Measurements from ENCODE around the gene NRG4. TPM values are rescaled to one million over a fixed set of nuclear protein-coding genes. Genes with fewer than 3 reads are reported as not detected.
"Not testable (repeated sequence)": the region's sequence is repeated elsewhere in the genome, so short reads cannot be mapped to it uniquely, and the experiment has no call there.

Gene NRG4
- polyA plus RNA-seq, 1 donor from 2014 or later: 1.4 TPM

DNA sequence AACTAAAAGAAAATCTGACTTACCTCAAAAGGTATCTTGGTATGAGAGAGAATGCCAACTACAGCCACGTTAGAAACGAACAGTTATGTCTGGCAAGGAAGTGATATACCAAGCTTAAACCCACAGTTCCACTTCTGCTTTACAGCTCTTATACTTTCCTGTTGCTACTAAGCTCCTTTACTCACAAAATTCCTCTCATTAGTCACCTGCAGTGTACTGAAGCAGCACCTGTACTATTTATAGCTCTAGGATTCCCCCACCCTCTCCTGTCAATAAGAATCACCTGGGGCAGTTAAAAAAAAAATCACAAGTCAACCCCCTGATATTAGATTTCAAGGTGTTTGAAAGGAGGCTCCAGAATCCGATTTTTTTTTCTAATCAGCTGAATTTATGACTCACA, 44.7 kb upstream of the NRG4 start:
- Histone ChIP-seq H3F3A (ENCODE audit: insufficient read depth, low read length, poor library complexity, severe bottlenecking) (peaks cover 5% of the 10 kb centered on the region), H3K4me2 (ENCODE audit: low read length) (no peak overlapping the region), H4K20me1 (ENCODE audit: insufficient read depth) (no peaks in the 10 kb centered on the region), H3K79me2 (replicated peaks; ENCODE audit: insufficient read depth, low read length) (no peaks in the 10 kb centered on the region), H3K4me3 (ENCODE audit: low read length) (no peak overlapping the region), H3K9me2 (ENCODE audit: insufficient read depth, low read length) (no peaks in the 10 kb centered on the region), H3K9ac (ENCODE audit: low read length) (no peak overlapping the region), H3K27ac (ENCODE audit: low read length) (no peak overlapping the region), H3K27me3 (ENCODE audit: insufficient read depth, low read depth, low read length) (no peaks in the 10 kb centered on the region), H3K9me3 (ENCODE audit: low read length) (no peaks in the 10 kb centered on the region), H3K36me3 (ENCODE audit: insufficient read depth, low read length) (no peaks in the 10 kb centered on the region), H2AFZ (ENCODE audit: low read depth, low read length) (no peak overlapping the region)
- no peak for TF ChIP-seq EZH2 (IDR thresholded peaks at IDR 0.05; ENCODE audit: borderline replicate concordance, insufficient read depth, low read length, poor library complexity, severe bottlenecking)
- TF ChIP-seq MXI1 (conservative IDR thresholded peaks at IDR 0.05; ENCODE audit: poor library complexity, severe bottlenecking): no peak
- TF ChIP-seq, protein P1, sequence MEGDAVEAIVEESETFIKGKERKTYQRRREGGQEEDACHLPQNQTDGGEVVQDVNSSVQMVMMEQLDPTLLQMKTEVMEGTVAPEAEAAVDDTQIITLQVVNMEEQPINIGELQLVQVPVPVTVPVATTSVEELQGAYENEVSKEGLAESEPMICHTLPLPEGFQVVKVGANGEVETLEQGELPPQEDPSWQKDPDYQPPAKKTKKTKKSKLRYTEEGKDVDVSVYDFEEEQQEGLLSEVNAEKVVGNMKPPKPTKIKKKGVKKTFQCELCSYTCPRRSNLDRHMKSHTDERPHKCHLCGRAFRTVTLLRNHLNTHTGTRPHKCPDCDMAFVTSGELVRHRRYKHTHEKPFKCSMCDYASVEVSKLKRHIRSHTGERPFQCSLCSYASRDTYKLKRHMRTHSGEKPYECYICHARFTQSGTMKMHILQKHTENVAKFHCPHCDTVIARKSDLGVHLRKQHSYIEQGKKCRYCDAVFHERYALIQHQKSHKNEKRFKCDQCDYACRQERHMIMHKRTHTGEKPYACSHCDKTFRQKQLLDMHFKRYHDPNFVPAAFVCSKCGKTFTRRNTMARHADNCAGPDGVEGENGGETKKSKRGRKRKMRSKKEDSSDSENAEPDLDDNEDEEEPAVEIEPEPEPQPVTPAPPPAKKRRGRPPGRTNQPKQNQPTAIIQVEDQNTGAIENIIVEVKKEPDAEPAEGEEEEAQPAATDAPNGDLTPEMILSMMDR (IDR thresholded peaks at IDR 0.05; ENCODE audit: poor library complexity, severe bottlenecking): no peak
- no peak for TF ChIP-seq RAD21 (conservative IDR thresholded peaks at IDR 0.05)
- TF ChIP-seq EP300 (conservative IDR thresholded peaks at IDR 0.05; ENCODE audit: poor library complexity, severe bottlenecking): no peak
- no peak for TF ChIP-seq SMC3 (conservative IDR thresholded peaks at IDR 0.05; ENCODE audit: poor library complexity)
- no peak for TF ChIP-seq TAF1 (IDR thresholded peaks at IDR 0.05; ENCODE audit: low read depth)
- TF ChIP-seq POLR2AphosphoS5 (IDR thresholded peaks at IDR 0.05): no peak
- TF ChIP-seq, protein P2, sequence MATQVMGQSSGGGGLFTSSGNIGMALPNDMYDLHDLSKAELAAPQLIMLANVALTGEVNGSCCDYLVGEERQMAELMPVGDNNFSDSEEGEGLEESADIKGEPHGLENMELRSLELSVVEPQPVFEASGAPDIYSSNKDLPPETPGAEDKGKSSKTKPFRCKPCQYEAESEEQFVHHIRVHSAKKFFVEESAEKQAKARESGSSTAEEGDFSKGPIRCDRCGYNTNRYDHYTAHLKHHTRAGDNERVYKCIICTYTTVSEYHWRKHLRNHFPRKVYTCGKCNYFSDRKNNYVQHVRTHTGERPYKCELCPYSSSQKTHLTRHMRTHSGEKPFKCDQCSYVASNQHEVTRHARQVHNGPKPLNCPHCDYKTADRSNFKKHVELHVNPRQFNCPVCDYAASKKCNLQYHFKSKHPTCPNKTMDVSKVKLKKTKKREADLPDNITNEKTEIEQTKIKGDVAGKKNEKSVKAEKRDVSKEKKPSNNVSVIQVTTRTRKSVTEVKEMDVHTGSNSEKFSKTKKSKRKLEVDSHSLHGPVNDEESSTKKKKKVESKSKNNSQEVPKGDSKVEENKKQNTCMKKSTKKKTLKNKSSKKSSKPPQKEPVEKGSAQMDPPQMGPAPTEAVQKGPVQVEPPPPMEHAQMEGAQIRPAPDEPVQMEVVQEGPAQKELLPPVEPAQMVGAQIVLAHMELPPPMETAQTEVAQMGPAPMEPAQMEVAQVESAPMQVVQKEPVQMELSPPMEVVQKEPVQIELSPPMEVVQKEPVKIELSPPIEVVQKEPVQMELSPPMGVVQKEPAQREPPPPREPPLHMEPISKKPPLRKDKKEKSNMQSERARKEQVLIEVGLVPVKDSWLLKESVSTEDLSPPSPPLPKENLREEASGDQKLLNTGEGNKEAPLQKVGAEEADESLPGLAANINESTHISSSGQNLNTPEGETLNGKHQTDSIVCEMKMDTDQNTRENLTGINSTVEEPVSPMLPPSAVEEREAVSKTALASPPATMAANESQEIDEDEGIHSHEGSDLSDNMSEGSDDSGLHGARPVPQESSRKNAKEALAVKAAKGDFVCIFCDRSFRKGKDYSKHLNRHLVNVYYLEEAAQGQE (IDR thresholded peaks at IDR 0.05; ENCODE audit: borderline replicate concordance): no peak

DNA sequence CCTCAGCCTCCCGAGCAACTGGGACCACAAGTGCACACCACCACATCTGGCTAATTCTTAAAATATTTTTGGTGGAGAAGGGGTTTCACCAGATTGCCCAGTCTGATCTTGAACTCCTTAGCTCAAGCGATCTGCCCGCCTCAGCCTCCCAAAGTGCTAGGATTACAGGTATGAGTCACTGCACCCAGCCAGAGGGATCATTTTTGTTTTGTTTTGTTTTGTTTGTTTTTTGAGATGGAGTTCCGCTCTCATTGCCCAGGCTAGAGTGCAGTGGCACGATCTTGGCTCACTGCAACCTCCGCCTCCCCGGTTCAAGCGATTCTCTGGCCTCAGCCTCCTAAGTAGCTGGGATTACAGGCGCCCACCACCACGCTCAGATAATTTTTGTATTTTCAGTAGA, 42.0 kb upstream of the NRG4 start:
- not testable (repeated sequence) for H2AFZ ChIP-seq (ENCODE audit: low read depth, low read length); H3K4me2 ChIP-seq (ENCODE audit: low read length); H3K27me3 ChIP-seq (ENCODE audit: insufficient read depth, low read depth, low read length); H3K9ac ChIP-seq (ENCODE audit: low read length); H3K9me3 ChIP-seq (ENCODE audit: low read length); H3K36me3 ChIP-seq (ENCODE audit: insufficient read depth, low read length); H4K20me1 ChIP-seq (ENCODE audit: insufficient read depth); H3F3A ChIP-seq (ENCODE audit: insufficient read depth, low read length, poor library complexity, severe bottlenecking); H3K79me2 ChIP-seq (replicated peaks; ENCODE audit: insufficient read depth, low read length); H3K27ac ChIP-seq (ENCODE audit: low read length); H3K9me2 ChIP-seq (ENCODE audit: insufficient read depth, low read length); H3K4me3 ChIP-seq (ENCODE audit: low read length)

DNA sequence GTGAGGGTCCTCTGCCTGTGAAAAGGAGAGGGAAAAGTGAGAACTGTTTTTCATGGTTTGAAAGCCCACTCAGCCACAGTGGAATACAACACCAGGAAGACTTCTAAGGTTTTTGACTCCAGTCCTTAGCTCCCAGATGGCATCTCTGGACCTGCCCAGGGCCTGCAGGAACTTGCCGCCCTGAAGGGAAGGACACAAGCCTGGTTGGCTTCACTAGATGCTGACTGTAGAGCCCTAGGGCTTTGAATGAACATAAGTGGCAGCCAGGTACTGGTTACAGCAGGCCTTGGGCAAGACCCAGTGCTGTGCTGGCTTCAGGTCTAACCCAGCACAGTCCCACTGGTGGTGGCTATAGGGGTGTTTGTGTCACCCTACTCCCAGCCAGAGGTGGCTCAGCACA, 26.3 kb upstream of the NRG4 start:
- Histone ChIP-seq H4K20me1 (ENCODE audit: insufficient read depth) (no peaks in the 10 kb centered on the region), H3K4me2 (ENCODE audit: low read length) (no peak overlapping the region), H2AFZ (ENCODE audit: low read depth, low read length) (no peak overlapping the region), H3K9ac (ENCODE audit: low read length) (no peak overlapping the region), H3K27me3 (ENCODE audit: insufficient read depth, low read depth, low read length) (no peaks in the 10 kb centered on the region), H3K36me3 (ENCODE audit: insufficient read depth, low read length) (no peaks in the 10 kb centered on the region), H3K4me3 (ENCODE audit: low read length) (no peak overlapping the region), H3F3A (ENCODE audit: insufficient read depth, low read length, poor library complexity, severe bottlenecking) (no peaks in the 10 kb centered on the region), H3K79me2 (replicated peaks; ENCODE audit: insufficient read depth, low read length) (no peaks in the 10 kb centered on the region), H3K9me3 (ENCODE audit: low read length) (peaks cover 3% of the 10 kb centered on the region), H3K9me2 (ENCODE audit: insufficient read depth, low read length) (no peaks in the 10 kb centered on the region), H3K27ac (ENCODE audit: low read length) (no peak overlapping the region)
- no peak for TF ChIP-seq EP300 (conservative IDR thresholded peaks at IDR 0.05; ENCODE audit: poor library complexity, severe bottlenecking)
- no peak for TF ChIP-seq POLR2AphosphoS5 (IDR thresholded peaks at IDR 0.05)
- no peak for TF ChIP-seq TAF1 (IDR thresholded peaks at IDR 0.05; ENCODE audit: low read depth)
- TF ChIP-seq, protein P1 (IDR thresholded peaks at IDR 0.05; ENCODE audit: poor library complexity, severe bottlenecking): no peak
- no peak for TF ChIP-seq MXI1 (conservative IDR thresholded peaks at IDR 0.05; ENCODE audit: poor library complexity, severe bottlenecking)
- TF ChIP-seq, protein P2 (IDR thresholded peaks at IDR 0.05; ENCODE audit: borderline replicate concordance): no peak
- no peak for TF ChIP-seq SMC3 (conservative IDR thresholded peaks at IDR 0.05; ENCODE audit: poor library complexity)
- TF ChIP-seq EZH2 (IDR thresholded peaks at IDR 0.05; ENCODE audit: borderline replicate concordance, insufficient read depth, low read length, poor library complexity, severe bottlenecking): no peak

Measured in neural cell (in vitro differentiated cells).